HL-60 (cell line): Measurements from ENCODE around the gene BBC3.

ENCODE experiments used
- DNase-seq, 2 experiments: peaks; one replicate each; pipeline ENCODE4 v3.0.0-alpha.2; 2010 to 2020; ENCODE audit warnings: low read depth in 1 of 2, low spot score in 1 of 2
- H3K27ac ChIP-seq: fragments of 250-450 bp; sonication (Bioruptor Pico); replicated peaks from 2 replicates; pipeline ENCODE4 v1.5.1; 2020; ENCODE audit warnings: mild to moderate bottlenecking, moderate library complexity
- H3K27me3 ChIP-seq: fragments of 250-450 bp; sonication (Bioruptor Pico); 2 replicates; pipeline ENCODE4 v1.5.1; 2021; ENCODE audit warnings: mild to moderate bottlenecking, moderate library complexity; ENCODE audit not compliant: insufficient read depth, poor library complexity, severe bottlenecking
- H3K4me3 ChIP-seq: replicated peaks from 2 replicates; pipeline ENCODE4 v1.5.1; 2011; ENCODE audit warnings: mild to moderate bottlenecking, control low read depth, low read length; ENCODE audit not compliant: insufficient read depth
- CTCF ChIP-seq: IDR thresholded peaks from one replicate; pipeline ENCODE4 v1.5.1; 2011; ENCODE audit warnings: low read length, control low read depth, inconsistent platforms; ENCODE audit not compliant: insufficient read depth
- GABPA ChIP-seq: IDR thresholded peaks from 2 replicates; pipeline ENCODE4 v1.6.1; 2012; ENCODE audit warnings: low read depth
- POLR2AphosphoS5 ChIP-seq: IDR thresholded peaks from 2 replicates; pipeline ENCODE4 v1.6.1; 2012; ENCODE audit warnings: low read depth
- SPI1 ChIP-seq: IDR thresholded peaks from 2 replicates; pipeline ENCODE4 v1.6.1; 2012; ENCODE audit warnings: low read depth, mild to moderate bottlenecking, borderline replicate concordance
- TF ChIP-seq, protein P1 (sequence below): IDR thresholded peaks from 2 replicates; pipeline ENCODE4 v1.6.1; 2012; ENCODE audit warnings: low read depth; ENCODE audit not compliant: insufficient replicate concordance

Gene BBC3

DNA sequence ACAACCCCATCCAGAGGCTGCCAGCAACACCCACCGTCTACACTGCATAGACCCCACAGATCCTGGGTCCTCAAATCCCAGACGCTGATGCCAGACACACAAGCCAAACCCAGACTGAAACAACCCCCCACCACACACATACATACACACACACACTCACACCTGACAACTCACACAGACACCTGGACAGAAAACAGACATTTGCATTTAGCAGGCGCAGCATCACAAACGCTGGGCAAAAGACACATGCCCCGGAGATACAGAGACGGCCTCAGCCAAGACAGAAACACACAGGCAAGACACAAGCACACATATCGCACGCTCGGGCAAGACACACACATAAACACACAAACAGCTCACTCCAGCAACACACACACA is 1.3 kb downstream of the BBC3 start:
- peak overlapping the region; percentile 40 for H3K4me3 ChIP-seq
- DNase-seq = no peak
- H3K27me3 ChIP-seq = peaks cover 7% of the 10 kb centered on the region
- no peak for TF ChIP-seq GABPA
- TF ChIP-seq CTCF = no peak
- TF ChIP-seq POLR2AphosphoS5 = no peak
- TF ChIP-seq, protein P1, sequence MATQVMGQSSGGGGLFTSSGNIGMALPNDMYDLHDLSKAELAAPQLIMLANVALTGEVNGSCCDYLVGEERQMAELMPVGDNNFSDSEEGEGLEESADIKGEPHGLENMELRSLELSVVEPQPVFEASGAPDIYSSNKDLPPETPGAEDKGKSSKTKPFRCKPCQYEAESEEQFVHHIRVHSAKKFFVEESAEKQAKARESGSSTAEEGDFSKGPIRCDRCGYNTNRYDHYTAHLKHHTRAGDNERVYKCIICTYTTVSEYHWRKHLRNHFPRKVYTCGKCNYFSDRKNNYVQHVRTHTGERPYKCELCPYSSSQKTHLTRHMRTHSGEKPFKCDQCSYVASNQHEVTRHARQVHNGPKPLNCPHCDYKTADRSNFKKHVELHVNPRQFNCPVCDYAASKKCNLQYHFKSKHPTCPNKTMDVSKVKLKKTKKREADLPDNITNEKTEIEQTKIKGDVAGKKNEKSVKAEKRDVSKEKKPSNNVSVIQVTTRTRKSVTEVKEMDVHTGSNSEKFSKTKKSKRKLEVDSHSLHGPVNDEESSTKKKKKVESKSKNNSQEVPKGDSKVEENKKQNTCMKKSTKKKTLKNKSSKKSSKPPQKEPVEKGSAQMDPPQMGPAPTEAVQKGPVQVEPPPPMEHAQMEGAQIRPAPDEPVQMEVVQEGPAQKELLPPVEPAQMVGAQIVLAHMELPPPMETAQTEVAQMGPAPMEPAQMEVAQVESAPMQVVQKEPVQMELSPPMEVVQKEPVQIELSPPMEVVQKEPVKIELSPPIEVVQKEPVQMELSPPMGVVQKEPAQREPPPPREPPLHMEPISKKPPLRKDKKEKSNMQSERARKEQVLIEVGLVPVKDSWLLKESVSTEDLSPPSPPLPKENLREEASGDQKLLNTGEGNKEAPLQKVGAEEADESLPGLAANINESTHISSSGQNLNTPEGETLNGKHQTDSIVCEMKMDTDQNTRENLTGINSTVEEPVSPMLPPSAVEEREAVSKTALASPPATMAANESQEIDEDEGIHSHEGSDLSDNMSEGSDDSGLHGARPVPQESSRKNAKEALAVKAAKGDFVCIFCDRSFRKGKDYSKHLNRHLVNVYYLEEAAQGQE = no peak
- no peak for TF ChIP-seq SPI1
- H3K27ac ChIP-seq = no peak overlapping the region

- DNase-seq = no peak
- TF ChIP-seq, protein P1 = no peak
- TF ChIP-seq SPI1 (no peak), CTCF (no peak), GABPA (no peak), POLR2AphosphoS5 (no peak)
- Histone ChIP-seq H3K4me3 (no peak overlapping the region), H3K27ac (no peak overlapping the region), H3K27me3 (peaks cover 7% of the 10 kb centered on the region)
These were observed 1.9 kb downstream of the BBC3 start for GRCh38 chr19:47228937-47229675.

GRCh38 chr19:47228168-47228936 is 2.6 kb downstream of the BBC3 start:
- DNase-seq = peak in 1 of 2 experiments; percentile 46
- H3K27ac ChIP-seq = no peak overlapping the region
- peaks cover 7% of the 10 kb centered on the region for H3K27me3 ChIP-seq
- TF ChIP-seq GABPA (no peak), CTCF (no peak), SPI1 (no peak)
- TF ChIP-seq, protein P1 = no peak
- H3K4me3 ChIP-seq = peak overlapping the region; percentile 40
